Smooth muscle cell (in vitro differentiated cells): ENCODE data around the gene OBSCN. TPM values are rescaled to one million over a fixed set of nuclear protein-coding genes. Genes with fewer than 3 reads are reported as not detected.

ENCODE experiments used
- DNase-seq: peaks from one replicate; lab custom pipeline; 2025; ENCODE audit not compliant: unreplicated experiment; lab: John Stamatoyannopoulos, UW
- H2AFZ ChIP-seq: fragments of 200-600 bp; sonication (generic); 2 replicates; pipeline ENCODE4 v1.6.0; 2016; ENCODE audit warnings: antibody characterized with exemption, low read depth, mild to moderate bottlenecking
- H3F3A ChIP-seq: fragments of 200-600 bp; sonication (generic); 2 replicates; pipeline ENCODE4 v1.6.0; 2017; ENCODE audit warnings: antibody characterized with exemption, low read depth
- H3K27ac ChIP-seq: fragments of 200-600 bp; sonication (generic); 2 replicates; pipeline ENCODE4 v1.5.1; 2016; ENCODE audit warnings: low read depth, mild to moderate bottlenecking
- H3K27me3 ChIP-seq: fragments of 200-600 bp; sonication (generic); 2 replicates; pipeline ENCODE4 v1.6.1; 2016; ENCODE audit warnings: low read depth, mild to moderate bottlenecking
- H3K36me3 ChIP-seq: fragments of 200-600 bp; sonication (generic); 2 replicates; pipeline ENCODE4 v1.5.1; 2016; ENCODE audit warnings: low read depth
- H3K4me1 ChIP-seq: fragments of 200-600 bp; sonication (generic); 2 replicates; pipeline ENCODE4 v1.5.1; 2016; ENCODE audit warnings: low read depth
- H3K4me2 ChIP-seq: fragments of 200-600 bp; sonication (generic); 2 replicates; pipeline ENCODE4 v1.6.0; 2016; ENCODE audit warnings: mild to moderate bottlenecking
- H3K4me3 ChIP-seq: fragments of 200-600 bp; sonication (generic); 2 replicates; pipeline ENCODE4 v1.5.1; 2016; ENCODE audit warnings: mild to moderate bottlenecking
- H3K79me2 ChIP-seq: fragments of 200-600 bp; sonication (generic); 2 replicates; pipeline ENCODE4 v1.6.0; 2016; ENCODE audit warnings: low read depth, mild to moderate bottlenecking
- H3K9ac ChIP-seq: fragments of 200-600 bp; sonication (generic); 2 replicates; pipeline ENCODE4 v1.6.0; 2016; ENCODE audit warnings: low read depth
- H3K9me3 ChIP-seq: fragments of 200-600 bp; sonication (generic); replicated peaks from 2 replicates; pipeline ENCODE4 v1.5.1; 2016; ENCODE audit warnings: low read depth
- H4K20me1 ChIP-seq: fragments of 200-600 bp; sonication (generic); 2 replicates; pipeline ENCODE4 v1.6.0; 2016; ENCODE audit warnings: low read depth
- CTCF ChIP-seq: fragments of 200-600 bp; sonication (generic); IDR thresholded peaks from 2 replicates; pipeline ENCODE4 v1.5.1; 2017; ENCODE audit warnings: borderline replicate concordance, mild to moderate bottlenecking, antibody characterized with exemption; ENCODE audit not compliant: insufficient read depth, poor library complexity, severe bottlenecking
- WGBS: methylation state at CpG from one replicate; pipeline ENCODE4 v1.1.7; 2016; ENCODE audit warnings: low lambda C conversion rate; 5-methylcytosine and 5-hydroxymethylcytosine counted together
- polyA plus RNA-seq: library from polyadenylated mRNA; unstranded; fragments of >200 nt; fragmentation: Nextera tagmentation; extraction: Ambion mirVana; gene quantifications from 2 replicates; pipeline ENCODE4 v1.2.1, GENCODE V29; 2016
- total RNA-seq: library from RNA; depleted of rRNA; stranded (reverse); fragments of >200 nt; gene quantifications from 2 replicates; pipeline ENCODE4 v1.2.3, GENCODE V29; 2014

The OBSCN gene
- total and polyA plus RNA-seq, 2 experiments from 2014 or later: 3.8 to 10.6 TPM

- Histone ChIP-seq H3K36me3 (no peaks in the 10 kb centered on the region), H3K4me3 (no peak overlapping the region), H4K20me1 (no peaks in the 10 kb centered on the region), H3F3A (no peaks in the 10 kb centered on the region), H3K27ac (no peak overlapping the region), H3K9ac (no peak overlapping the region), H2AFZ (no peak overlapping the region), H3K4me2 (no peak overlapping the region), H3K9me3 (no peaks in the 10 kb centered on the region), H3K79me2 (no peaks in the 10 kb centered on the region), H3K27me3 (no peaks in the 10 kb centered on the region), H3K4me1 (no peaks in the 10 kb centered on the region)
- 90% methylated on average over 4 of the region's 4 CpGs for WGBS
- DNase-seq: no peak
- no peak for TF ChIP-seq CTCF
Measured at GRCh38 chr1:228197555-228198147, 10.2 kb upstream of the OBSCN start.

- no peaks in the 10 kb centered on the region for H3F3A ChIP-seq
- no peaks in the 10 kb centered on the region for H3K4me1 ChIP-seq
- no peaks in the 10 kb centered on the region for H3K79me2 ChIP-seq
- H3K4me3 ChIP-seq: no peak overlapping the region
- H3K4me2 ChIP-seq: no peak overlapping the region
- no peaks in the 10 kb centered on the region for H3K9me3 ChIP-seq
- no peaks in the 10 kb centered on the region for H3K36me3 ChIP-seq
- no peak overlapping the region for H3K27ac ChIP-seq
- WGBS: 68% methylated on average over 2 of the region's 2 CpGs
- no peaks in the 10 kb centered on the region for H3K27me3 ChIP-seq
- H4K20me1 ChIP-seq: no peaks in the 10 kb centered on the region
- no peak overlapping the region for H3K9ac ChIP-seq
- DNase-seq: no peak
- no peak overlapping the region for H2AFZ ChIP-seq
- no peak for TF ChIP-seq CTCF
Measured at GRCh38 chr1:228198977-228199590, 8.8 kb upstream of the OBSCN start.

- DNase-seq: no peak
- no peak overlapping the region for H3K4me3 ChIP-seq
- H3K4me2 ChIP-seq: no peak overlapping the region
- no peaks in the 10 kb centered on the region for H4K20me1 ChIP-seq
- H3K9ac ChIP-seq: no peak overlapping the region
- H3K27me3 ChIP-seq: no peaks in the 10 kb centered on the region
- no peaks in the 10 kb centered on the region for H3K4me1 ChIP-seq
- H3K79me2 ChIP-seq: no peaks in the 10 kb centered on the region
- TF ChIP-seq CTCF: no peak
- no peak overlapping the region for H3K27ac ChIP-seq
- H3F3A ChIP-seq: no peaks in the 10 kb centered on the region
- WGBS: 77% methylated on average over 8 of the region's 8 CpGs
- H3K36me3 ChIP-seq: no peaks in the 10 kb centered on the region
- H2AFZ ChIP-seq: no peak overlapping the region
- no peaks in the 10 kb centered on the region for H3K9me3 ChIP-seq
Measured at GRCh38 chr1:228204958-228205357, 2.9 kb upstream of the OBSCN start.
